NCI-H226 (cell line): ENCODE data around the gene SLC16A8.
"Not testable (repeated sequence)": the region's sequence is repeated elsewhere in the genome, so short reads cannot be mapped to it uniquely, and the experiment has no call there.

Source experiments
- DNase-seq: peaks from one replicate; pipeline ENCODE4 v3.0.0-alpha.2; 2015

SLC16A8 gene

DNA sequence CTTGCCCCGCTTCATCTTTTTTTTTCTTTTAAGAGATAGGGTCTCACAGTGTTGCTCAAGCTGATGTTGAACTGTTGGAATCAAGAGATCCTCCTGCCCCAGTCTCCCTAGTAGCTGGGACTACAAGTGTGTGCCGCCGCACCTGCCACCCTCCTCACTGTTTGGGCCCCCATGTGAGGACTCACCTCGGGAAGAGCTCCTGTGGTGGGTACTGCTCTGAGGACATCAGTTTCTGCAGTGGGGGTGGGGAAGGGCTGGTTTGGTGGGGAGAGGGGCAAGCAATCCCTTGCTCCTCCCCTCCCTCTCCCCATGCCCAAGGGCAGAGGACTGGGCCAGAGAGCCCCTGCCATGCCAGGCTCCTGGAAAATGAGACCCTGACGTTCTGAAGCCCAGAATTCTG is 1.5 kb upstream of the SLC16A8 start:
- DNase-seq = no peak

- DNase-seq = no peak
Measured at GRCh38 chr22:38085056-38085455, 1.1 kb upstream of the SLC16A8 start.

GRCh38 chr22:38082986-38083710 is 836 bp downstream of the SLC16A8 start:
- no peak for DNase-seq

DNA sequence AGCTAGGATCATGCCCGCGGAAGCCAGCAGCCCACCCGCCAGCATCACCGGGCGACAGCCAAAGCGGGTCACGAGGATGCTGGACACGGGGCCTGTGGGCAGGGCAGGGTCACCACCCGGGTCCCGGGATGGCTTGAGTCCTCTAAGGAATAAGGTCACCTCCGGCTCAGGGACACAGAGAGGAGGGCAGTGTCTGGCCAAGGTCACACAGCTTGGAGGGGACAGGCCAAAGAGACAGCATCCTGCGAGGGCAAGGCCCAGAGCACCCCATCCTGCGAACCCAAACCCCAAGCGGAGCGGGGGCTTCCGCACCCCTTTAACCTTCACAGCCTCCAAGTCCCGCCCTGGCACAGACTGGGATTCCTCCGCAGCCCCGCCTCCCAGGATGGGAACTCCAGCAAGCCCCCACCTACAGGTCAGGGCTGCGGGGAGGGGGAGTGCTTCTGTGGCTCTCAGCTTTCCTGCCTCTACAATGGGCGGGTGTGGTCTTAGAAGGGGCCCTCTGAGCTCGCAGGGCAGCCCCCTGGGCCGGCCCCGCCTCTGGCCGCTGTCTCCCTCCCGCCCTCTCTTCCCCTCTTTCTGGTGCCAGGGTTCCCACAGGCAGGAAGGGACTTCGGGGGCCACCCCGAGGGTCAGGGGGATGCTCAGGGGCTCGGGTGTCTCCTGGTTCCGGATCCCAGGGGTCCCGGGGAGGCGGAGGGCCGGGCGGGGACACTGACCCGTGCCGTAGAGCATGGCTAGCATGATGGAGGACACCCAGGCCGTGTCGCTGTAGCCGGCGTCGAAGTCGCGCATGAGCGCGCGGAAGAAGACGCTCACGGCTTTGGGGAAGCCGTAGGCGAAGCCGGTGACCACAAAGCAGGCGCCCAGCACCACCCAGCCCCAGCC is 1.8 kb downstream of the SLC16A8 start:
- DNase-seq = no peak

DNA sequence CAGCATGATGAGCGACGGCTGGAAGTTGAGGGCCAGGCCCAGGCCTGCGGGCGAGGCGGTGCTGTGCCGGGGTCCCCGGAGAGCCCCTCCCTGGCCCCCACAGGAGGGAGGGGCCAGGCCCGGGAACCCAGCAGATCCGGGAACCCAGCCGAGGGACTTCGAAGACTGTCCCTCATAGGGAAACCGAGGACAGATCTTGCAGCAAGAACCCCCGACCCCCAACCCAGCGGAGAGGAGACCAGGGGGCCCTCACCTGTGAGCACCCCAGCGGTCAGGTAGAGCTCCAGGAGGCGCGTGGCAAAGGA is 2.4 kb downstream of the SLC16A8 start:
- no peak for DNase-seq

DNA sequence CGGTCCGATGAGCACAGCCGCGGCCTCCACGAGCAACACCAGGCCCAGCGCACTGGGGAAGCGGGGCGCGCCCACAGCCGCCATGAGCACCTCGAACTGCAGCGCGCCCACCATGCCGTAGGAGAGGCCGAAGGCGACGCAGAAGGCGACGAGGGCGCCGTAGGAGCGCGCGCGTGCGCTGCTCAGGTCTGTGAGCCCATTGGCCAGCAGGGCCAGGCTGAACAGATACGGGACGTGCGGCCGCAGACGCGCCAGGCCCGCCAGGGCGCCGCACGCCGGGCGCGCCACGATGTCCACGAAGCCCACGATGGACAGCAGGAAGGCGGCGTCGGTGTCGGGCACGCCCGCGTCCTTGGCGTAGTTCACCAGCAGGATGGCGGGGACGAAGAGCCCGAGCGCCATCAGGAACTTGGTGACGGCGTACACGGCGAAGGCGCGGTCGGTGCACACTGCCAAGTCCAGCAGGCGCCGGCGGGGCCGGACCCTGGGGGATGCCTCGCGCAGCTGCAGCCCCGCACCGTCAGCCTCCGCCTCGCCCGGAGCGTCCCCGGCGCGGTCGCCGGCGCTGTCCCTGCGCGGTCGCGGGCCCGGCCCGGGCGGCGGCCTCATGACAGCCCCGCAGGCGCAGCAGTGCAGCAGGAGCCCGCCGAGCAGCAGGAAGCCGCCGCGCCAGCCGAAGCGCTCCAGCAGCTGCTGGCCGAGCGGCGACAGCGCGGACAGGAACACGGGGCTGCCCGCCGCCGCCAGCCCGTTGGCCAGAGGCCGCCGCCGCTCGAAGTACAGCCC is 2.9 kb downstream of the SLC16A8 start:
- DNase-seq = no peak

DNA sequence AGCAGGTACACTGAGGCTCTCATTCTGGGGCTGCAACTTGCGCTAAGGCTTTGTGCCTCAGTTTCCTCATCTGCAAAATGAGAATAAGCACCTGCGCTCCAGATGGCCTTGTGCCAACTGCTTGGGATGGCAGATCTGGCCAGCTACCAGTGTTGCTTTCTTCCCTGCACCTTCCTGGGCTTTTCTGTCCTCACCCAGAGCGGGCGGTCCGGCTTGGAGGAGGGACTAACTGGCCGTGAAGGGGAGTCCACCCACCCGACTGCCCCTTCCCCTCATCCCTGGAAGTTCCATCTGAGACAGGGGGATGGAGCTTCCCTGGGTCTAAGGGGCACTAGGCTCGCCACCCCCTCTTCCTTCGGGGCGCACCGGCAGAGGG is 3.5 kb downstream of the SLC16A8 start:
- DNase-seq = no peak

- DNase-seq = no peak
Measured at GRCh38 chr22:38079804-38080203, 4.2 kb downstream of the SLC16A8 start.

DNA sequence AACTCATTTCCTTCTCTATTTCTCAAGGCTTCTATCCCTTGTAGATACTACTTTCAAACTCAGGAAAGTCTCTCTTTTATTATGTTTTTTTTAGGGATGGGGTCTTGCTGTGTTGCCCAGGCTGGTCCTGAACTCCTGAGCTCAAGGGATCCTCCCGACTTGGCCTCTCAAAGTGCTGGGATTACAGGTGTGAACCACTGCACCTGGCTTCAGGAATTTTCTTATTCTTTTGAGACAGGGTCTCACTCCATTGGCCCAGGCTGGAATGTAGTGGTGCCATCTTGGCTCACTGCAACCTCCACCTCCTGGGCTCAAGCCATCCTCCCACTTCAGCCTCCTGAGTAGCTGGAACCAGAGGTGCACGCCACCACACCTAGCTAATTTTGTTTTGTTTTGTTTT is 4.8 kb downstream of the SLC16A8 start:
- not testable (repeated sequence) for DNase-seq

DNA sequence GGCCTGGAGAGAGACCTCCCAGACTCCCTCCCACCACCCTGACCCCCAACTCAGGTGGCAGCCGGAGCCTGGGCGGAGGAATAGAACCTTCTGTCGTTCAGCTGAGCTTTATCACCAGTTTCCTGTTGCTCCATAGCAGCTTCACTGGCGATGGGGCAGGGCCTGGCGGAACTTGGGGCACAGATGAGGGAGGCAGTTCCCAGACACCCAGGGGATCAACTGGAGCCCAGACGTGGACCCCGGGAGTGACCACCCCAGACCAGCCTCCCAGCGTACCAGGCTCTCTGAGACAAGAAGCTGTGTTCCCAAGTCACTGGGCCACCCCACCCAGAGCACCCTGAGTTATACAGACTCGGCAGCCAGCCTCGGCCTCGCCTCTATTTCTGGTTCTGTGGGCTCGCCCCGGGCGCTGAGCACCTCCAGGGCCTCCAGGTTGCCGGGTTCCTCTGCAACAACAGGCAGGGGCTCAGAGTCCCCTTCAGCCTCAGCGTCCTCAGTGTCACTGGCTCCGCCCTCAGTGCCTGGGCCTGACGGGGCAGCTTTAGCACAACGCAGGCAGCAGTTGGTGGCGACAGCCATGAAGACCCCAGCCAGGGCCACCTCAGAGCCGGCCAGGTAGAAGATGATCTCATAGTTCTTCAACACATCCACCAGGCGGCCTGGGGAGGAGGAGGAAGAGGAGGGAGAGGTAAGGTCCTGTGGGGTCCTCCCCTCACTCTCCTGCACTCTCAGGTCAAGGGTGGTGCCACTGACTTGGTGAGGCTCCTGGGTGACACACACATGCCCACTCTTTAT is 5.7 kb downstream of the SLC16A8 start:
- no peak for DNase-seq

DNA sequence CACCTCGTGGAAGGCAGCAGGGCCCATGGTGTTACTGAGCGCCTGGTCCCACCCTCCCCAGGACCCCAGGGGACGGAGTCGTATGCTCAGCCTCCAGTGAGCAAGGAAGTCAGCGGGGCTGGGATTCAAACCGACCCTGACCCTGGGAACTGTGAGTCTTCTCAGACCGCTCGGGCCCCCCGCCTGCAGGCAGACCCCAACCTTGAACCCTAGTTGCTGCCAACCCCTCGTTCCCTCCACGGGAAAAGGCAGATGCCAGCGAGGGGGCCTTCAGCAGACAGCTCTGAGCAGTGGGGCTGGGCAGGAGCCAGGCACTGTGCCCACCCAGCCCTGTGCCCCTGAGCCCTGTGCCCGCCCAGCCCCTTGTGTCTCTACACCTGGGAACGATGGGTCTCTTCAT is 6.4 kb downstream of the SLC16A8 start:
- DNase-seq = no peak

DNA sequence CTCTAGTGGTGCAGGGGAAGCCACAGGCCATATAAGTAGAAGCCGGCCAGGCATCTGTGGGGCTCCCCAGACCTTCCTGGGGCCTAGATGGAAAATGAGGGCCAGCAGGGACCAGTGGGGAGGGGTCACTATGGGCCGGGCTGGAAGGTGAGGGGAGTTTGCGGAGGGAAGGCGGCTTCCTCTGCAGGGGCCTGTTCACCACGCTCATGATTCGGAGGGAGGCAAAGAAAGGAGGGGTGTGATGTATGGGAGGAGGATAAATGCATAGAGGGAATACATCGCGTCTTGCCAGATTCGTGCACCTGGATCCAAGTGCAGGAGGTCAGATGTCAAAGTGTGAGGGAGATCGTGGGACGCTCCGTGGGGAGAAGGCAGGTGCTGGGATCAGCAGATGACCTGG is 6.9 kb downstream of the SLC16A8 start:
- DNase-seq = no peak

- DNase-seq = no peak
Measured at GRCh38 chr22:38075961-38076360, 8.0 kb downstream of the SLC16A8 start.

- no peak for DNase-seq
Measured at GRCh38 chr22:38075105-38075825, 8.7 kb downstream of the SLC16A8 start.

- no peak for DNase-seq
Measured at GRCh38 chr22:38074181-38075104, 9.5 kb downstream of the SLC16A8 start.

DNA sequence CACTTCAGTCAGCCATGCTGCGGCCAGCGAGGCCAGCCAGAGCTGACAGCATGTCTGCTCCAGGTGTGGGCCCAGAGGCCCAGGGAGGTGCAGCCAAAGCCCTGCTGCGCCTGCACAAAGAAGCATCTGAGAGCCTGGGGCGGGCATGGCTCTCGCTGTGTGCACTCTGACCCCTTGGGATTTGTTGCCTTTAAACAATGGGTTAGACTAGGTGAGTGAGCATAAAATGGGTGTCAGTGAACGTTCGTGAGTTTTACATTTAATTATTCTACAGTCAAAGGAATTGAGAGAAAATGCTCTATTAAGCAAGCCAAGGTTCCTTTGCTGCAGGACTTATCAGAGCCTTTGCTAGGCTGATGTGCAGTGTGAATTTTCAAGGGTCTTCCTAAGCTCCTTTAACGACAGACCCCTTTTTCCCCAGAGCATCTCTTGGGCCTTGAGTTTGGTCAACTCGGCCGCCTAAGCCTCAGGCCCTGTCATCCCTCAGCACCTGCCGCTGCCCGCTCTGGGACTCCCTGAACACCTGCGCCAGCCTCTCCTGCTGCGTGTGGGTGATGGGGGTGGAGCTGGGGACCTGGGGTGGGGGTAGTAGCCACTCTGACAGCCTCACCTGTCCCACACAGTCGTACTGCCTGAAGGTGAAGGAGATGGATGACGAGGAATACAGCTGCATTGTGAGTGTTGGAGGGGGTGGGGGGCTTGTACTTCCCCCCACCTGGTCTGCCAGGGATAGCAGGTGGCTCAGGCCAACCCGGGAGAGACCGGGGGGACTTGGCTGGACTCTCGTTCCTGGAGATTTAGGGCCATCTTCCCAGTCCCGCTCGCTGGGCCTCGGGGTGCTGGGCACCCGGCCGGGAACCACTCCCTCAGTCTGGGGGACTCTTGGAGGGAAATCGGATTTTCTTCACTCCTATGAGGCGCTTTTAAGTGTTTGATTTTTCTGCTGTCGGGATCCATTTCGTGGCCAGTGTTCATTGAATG is 10.5 kb downstream of the SLC16A8 start:
- no peak for DNase-seq

GRCh38 chr22:38072322-38073149 is 11.4 kb downstream of the SLC16A8 start:
- no peak for DNase-seq

GRCh38 chr22:38071421-38072321 is 12.3 kb downstream of the SLC16A8 start:
- DNase-seq = no peak
